Ectodermal cell (in vitro differentiated cells): ENCODE data around the gene NTM.

ENCODE experiments used
- H3K27ac ChIP-seq: 2 replicates; pipeline ENCODE4 v1.7.0; 2013; ENCODE audit warnings: mild to moderate bottlenecking, low read depth, low read length; ENCODE audit not compliant: insufficient read depth, poor library complexity, severe bottlenecking
- H3K27me3 ChIP-seq: 2 replicates; pipeline ENCODE4 v1.7.0; 2013; ENCODE audit warnings: mild to moderate bottlenecking, low read length; ENCODE audit not compliant: insufficient read depth, control insufficient read depth, poor library complexity, severe bottlenecking
- H3K36me3 ChIP-seq: one replicate; pipeline ENCODE4 v1.7.0; 2013; ENCODE audit warnings: low read length; ENCODE audit not compliant: control insufficient read depth, insufficient read depth
- H3K4me1 ChIP-seq: one replicate; pipeline ENCODE4 v1.7.0; 2013; ENCODE audit warnings: low read length; ENCODE audit not compliant: control insufficient read depth, insufficient read depth
- H3K4me3 ChIP-seq: 2 replicates; pipeline ENCODE4 v1.7.0; 2013; ENCODE audit warnings: low read depth, low read length, control low read depth; ENCODE audit not compliant: insufficient read depth
- H3K9me3 ChIP-seq: 2 replicates; pipeline ENCODE4 v1.7.0; 2013; ENCODE audit warnings: mild to moderate bottlenecking, low read length, moderate library complexity; ENCODE audit not compliant: control insufficient read depth
- WGBS, 2 experiments: methylation state at CpG; one replicate each; pipeline ENCODE4 v1.1.7; 2013; ENCODE audit warnings: missing lambda C conversion rate in 2 of 2; 5-methylcytosine and 5-hydroxymethylcytosine counted together

Gene NTM

DNA sequence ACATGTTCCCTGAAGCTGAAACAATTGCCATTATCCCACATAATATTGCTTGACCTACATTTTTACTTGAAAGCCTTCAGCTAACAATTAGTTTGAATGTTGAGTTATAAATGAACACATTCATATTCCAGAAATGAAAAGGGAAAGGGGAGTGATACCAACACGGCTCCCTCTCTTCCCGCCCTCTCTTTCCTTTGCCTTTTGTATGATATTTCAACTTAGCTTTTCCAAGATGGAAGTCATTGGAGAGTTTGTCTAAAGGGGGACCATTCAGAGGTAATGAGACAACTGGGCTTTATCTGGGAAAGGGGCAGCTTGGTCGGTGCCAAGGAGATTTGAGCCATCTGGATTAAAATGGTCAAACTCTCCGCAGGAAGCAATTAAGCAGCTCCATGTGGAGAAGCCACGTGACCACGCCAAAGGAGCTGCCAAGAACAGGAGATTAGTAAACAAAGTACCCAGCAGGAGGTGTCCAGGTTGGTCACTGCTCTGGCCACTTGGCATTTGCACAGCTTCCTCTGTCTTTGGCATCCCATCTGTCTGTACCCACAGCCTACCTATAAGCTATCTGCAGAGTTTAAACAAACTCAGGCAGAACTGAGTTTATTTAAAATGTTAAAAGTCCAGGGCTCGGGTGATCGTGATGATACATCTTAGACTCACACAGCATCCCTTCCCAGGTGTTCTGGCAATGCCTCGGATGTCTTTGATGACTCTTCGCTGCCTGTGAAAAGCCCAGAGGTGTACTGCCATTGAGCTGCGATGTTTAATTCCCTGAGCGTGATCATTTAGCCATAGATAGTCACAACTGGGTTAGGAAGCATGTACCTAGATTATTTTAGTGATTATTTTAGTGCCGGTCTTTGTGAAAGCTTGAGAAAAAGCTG is 735.9 kb downstream of the NTM start:
- Histone ChIP-seq H3K4me3 (no peak overlapping the region), H3K9me3 (no peaks in the 10 kb centered on the region), H3K27me3 (no peaks in the 10 kb centered on the region), H3K4me1 (no peaks in the 10 kb centered on the region), H3K36me3 (no peaks in the 10 kb centered on the region), H3K27ac (no peak overlapping the region)
- 82 to 89% methylated on average over 13 of the region's 13 CpGs for WGBS, 2 experiments

DNA sequence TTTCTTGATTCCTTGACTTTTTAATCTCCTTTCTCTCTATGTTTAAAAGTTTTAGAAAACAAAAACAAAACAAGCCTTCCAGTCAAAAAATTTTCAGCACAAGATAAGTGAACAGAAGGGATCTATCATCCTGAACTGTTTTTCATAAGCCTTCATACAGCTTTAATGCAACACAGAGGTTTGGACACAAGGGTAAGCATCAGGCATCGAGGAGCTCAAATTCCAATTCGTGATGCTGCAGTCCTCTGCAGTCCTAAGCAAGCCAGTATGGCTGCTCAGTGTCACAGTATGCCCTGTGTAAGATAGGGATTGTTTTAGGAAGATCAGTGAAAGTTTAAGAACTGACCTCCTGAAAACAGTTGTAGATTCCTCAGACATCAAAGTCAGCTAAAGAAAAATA is 740.9 kb downstream of the NTM start:
- 73 to 82% methylated on average over 2 of the region's 2 CpGs for WGBS, 2 experiments
- no peak overlapping the region for H3K27ac ChIP-seq
- peaks cover 6% of the 10 kb centered on the region for H3K4me1 ChIP-seq
- no peaks in the 10 kb centered on the region for H3K9me3 ChIP-seq
- H3K27me3 ChIP-seq, result no peaks in the 10 kb centered on the region
- no peaks in the 10 kb centered on the region for H3K36me3 ChIP-seq
- H3K4me3 ChIP-seq, result no peak overlapping the region

DNA sequence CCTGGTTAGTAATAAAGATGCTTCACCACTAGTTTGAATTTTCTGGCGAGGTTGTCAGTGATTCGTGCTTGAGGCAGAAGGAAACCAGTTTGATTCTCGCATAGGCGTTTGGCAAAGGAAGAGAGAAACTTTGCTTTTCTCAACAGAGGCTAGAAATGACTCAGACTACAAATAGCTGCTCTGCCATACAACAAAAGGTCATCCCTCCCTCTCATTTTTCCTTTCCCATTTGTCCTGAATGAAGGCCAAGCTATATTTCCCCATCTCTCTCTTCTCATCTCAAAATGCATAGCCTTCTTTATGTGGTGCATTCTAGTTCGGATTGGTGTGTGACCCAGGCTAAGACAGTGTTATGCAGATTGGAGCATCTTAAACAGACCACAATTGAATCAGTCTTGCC is 741.4 kb downstream of the NTM start:
- no peak overlapping the region for H3K4me3 ChIP-seq
- H3K27me3 ChIP-seq, result no peaks in the 10 kb centered on the region
- H3K9me3 ChIP-seq, result no peaks in the 10 kb centered on the region
- no peaks in the 10 kb centered on the region for H3K36me3 ChIP-seq
- H3K4me1 ChIP-seq, result peaks cover 6% of the 10 kb centered on the region
- WGBS, 2 experiments, result 82 to 89% methylated on average over 5 of the region's 5 CpGs
- no peak overlapping the region for H3K27ac ChIP-seq

GRCh38 chr11:132112846-132113245 is 742.4 kb downstream of the NTM start:
- Histone ChIP-seq H3K9me3 (no peaks in the 10 kb centered on the region), H3K4me3 (no peak overlapping the region), H3K27ac (no peak overlapping the region), H3K4me1 (peaks cover 6% of the 10 kb centered on the region), H3K27me3 (no peaks in the 10 kb centered on the region), H3K36me3 (no peaks in the 10 kb centered on the region)
- 48 to 57% methylated on average over 6 of the region's 6 CpGs for WGBS, 2 experiments

DNA sequence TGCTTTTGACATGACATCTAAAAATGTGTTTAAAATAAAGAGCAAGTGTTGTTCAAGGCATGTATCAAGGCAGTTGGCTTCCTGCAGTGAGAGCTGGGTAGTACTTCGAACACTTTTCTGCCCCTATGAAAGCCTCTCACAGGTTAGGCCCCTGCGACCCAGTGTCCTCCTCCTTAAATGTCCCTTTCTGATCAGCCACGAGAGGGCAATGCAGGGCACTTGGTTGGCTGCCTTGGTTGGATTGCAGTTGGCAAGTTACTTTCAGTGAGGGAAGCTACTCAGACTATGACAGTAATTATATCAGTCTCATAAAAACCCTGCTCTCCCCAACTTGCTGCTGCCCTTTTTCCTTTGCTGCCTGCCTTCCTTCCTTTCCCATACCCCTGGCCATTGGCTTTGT is 743.8 kb downstream of the NTM start:
- no peak overlapping the region for H3K27ac ChIP-seq
- no peaks in the 10 kb centered on the region for H3K36me3 ChIP-seq
- 19 to 24% methylated on average over 3 of the region's 3 CpGs for WGBS, 2 experiments
- H3K9me3 ChIP-seq, result no peaks in the 10 kb centered on the region
- no peaks in the 10 kb centered on the region for H3K27me3 ChIP-seq
- H3K4me1 ChIP-seq, result peaks cover 6% of the 10 kb centered on the region
- H3K4me3 ChIP-seq, result no peak overlapping the region

DNA sequence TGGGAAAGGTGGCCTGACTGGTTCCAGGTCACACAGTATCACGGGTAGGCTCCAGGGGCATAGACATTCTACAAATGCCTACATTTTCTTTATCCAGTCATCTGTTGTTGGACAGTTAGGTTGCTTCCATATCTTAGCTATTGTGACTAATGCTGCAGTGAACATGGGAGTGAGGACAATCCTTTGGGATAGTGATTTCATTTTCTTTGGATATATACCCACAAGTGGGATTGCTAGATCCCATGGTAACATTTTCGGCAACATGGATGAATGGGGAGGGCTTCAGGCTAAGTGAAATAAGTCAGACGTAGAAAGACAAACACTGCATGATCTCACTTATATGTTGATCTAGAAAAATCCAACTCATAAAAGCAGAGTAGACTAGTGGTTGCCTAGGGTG is 744.3 kb downstream of the NTM start:
- Histone ChIP-seq H3K36me3 (no peaks in the 10 kb centered on the region), H3K4me3 (no peak overlapping the region), H3K27ac (no peak overlapping the region), H3K9me3 (no peaks in the 10 kb centered on the region), H3K4me1 (peaks cover 6% of the 10 kb centered on the region), H3K27me3 (no peaks in the 10 kb centered on the region)
- 95 to 96% methylated on average over 3 of the region's 3 CpGs for WGBS, 2 experiments

DNA sequence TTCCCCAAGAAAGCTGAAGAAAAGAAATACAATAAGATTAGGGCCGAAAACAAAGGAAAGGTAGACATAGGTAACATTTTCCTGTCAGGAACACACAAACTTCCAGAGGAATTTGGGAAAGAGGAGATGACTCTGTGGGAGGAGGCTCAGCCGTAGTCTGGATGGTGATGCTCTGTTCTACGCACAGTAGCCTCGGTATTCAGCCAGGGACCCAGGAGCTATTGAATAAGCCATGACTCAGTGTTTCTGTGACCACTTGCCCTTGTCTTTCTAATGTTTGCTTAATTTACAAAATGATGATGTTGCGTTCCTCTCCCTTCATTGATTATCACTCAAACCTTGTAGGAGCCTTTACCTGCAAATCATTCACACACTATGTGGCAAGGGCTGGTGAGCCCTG is 745.0 kb downstream of the NTM start:
- WGBS, 2 experiments, result 89 to 90% methylated on average over 5 of the region's 5 CpGs
- Histone ChIP-seq H3K36me3 (no peaks in the 10 kb centered on the region), H3K27me3 (no peaks in the 10 kb centered on the region), H3K9me3 (no peaks in the 10 kb centered on the region), H3K27ac (no peak overlapping the region), H3K4me3 (no peak overlapping the region), H3K4me1 (peaks cover 6% of the 10 kb centered on the region)

- Histone ChIP-seq H3K27me3 (no peaks in the 10 kb centered on the region), H3K27ac (no peak overlapping the region), H3K4me1 (peaks cover 6% of the 10 kb centered on the region), H3K4me3 (no peak overlapping the region), H3K36me3 (no peaks in the 10 kb centered on the region), H3K9me3 (no peaks in the 10 kb centered on the region)
- 90 to 94% methylated on average over 3 of the region's 3 CpGs for WGBS, 2 experiments
Measured at GRCh38 chr11:132116516-132116915, 746.1 kb downstream of the NTM start.

DNA sequence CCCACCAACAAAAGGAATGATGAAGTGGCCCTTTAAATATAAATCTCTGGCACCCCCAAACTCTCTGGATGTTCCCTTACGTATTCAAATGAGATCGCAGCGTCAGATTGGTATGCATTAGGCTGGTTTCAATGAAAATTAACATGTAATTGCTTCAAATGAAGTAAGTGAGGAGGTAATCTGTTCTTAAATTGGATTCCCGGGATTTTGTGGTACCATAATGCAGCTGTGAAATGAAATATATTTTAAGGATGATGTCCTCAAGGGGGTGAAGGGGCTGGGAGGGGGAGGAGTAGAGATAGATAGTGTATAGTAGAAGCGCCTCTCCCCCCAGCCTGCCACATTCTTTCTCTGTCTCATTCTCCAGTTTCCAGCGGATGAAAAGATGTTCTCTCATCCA is 748.2 kb downstream of the NTM start:
- H3K4me3 ChIP-seq, result no peak overlapping the region
- no peaks in the 10 kb centered on the region for H3K9me3 ChIP-seq
- H3K27ac ChIP-seq, result no peak overlapping the region
- H3K4me1 ChIP-seq, result no peaks in the 10 kb centered on the region
- H3K27me3 ChIP-seq, result no peaks in the 10 kb centered on the region
- H3K36me3 ChIP-seq, result no peaks in the 10 kb centered on the region
- WGBS, 2 experiments, result 93 to 95% methylated on average over 6 of the region's 6 CpGs

- no peaks in the 10 kb centered on the region for H3K36me3 ChIP-seq
- WGBS, 2 experiments, result 92 to 93% methylated on average over 4 of the region's 4 CpGs
- H3K27me3 ChIP-seq, result no peaks in the 10 kb centered on the region
- no peak overlapping the region for H3K4me3 ChIP-seq
- H3K9me3 ChIP-seq, result no peaks in the 10 kb centered on the region
- no peak overlapping the region for H3K27ac ChIP-seq
- no peaks in the 10 kb centered on the region for H3K4me1 ChIP-seq
Measured at GRCh38 chr11:132119573-132119972, 749.2 kb downstream of the NTM start.
